Measurements from ENCODE around the gene CTNND1. TPM values are rescaled to one million over a fixed set of nuclear protein-coding genes. Genes with fewer than 3 reads are reported as not detected.
"Not testable (repeated sequence)": the region's sequence is repeated elsewhere in the genome, so short reads cannot be mapped to it uniquely, and the experiment has no call there.

Gene CTNND1
- total RNA-seq, result 98.3 and 99.4 TPM in 2 replicates
- 95.4 TPM for polyA plus RNA-seq (2012)

GRCh38 chr11:57761301-57762234 is at the start of gene CTNND1:
TSS of gene CTNND1 (plus strand) at chr11:57761802. CDS start at chr11:57791479, 29,677 bp downstream.
- peak; percentile 98 for DNase-seq (ENCODE audit: low read depth)

- peak; percentile 99 for DNase-seq (ENCODE audit: low read depth)
Observed at GRCh38 chr11:57712256-57713150, 49.1 kb upstream of the CTNND1 start, which contains the start of gene TMX2. TSS of gene TMX2 (plus strand) at chr11:57712593. CDS start at chr11:57712619, 26 bp downstream.

GRCh38 chr11:57713835-57714234 is 47.8 kb upstream of the CTNND1 start:
- no peak for DNase-seq (ENCODE audit: low read depth)

GRCh38 chr11:57716726-57717125 is 44.9 kb upstream of the CTNND1 start:
- DNase-seq (ENCODE audit: low read depth), result not testable (repeated sequence)

GRCh38 chr11:57727185-57727584 is 34.4 kb upstream of the CTNND1 start:
- no peak for DNase-seq (ENCODE audit: low read depth)

GRCh38 chr11:57728829-57729228 is 32.8 kb upstream of the CTNND1 start:
- DNase-seq (ENCODE audit: low read depth), result no peak

- DNase-seq (ENCODE audit: low read depth), result no peak
Observed at GRCh38 chr11:57729479-57729878, 32.1 kb upstream of the CTNND1 start.

- no peak for DNase-seq (ENCODE audit: low read depth)
Observed at GRCh38 chr11:57732661-57733060, 28.9 kb upstream of the CTNND1 start.

- no peak for DNase-seq (ENCODE audit: low read depth)
Observed at GRCh38 chr11:57735619-57736298, 25.8 kb upstream of the CTNND1 start.

- peak; percentile 98 for DNase-seq (ENCODE audit: low read depth)
Observed at GRCh38 chr11:57741132-57742086, 20.2 kb upstream of the CTNND1 start, which contains the start of gene SELENOH. TSS of gene SELENOH (plus strand) at chr11:57741491. CDS start at chr11:57741596, 105 bp downstream.

GRCh38 chr11:57742087-57742452 is 19.5 kb upstream of the CTNND1 start:
- no peak for DNase-seq (ENCODE audit: low read depth)

GRCh38 chr11:57744357-57744756 is 17.2 kb upstream of the CTNND1 start:
- no peak for DNase-seq (ENCODE audit: low read depth)

- DNase-seq (ENCODE audit: low read depth), result no peak
Observed at GRCh38 chr11:57745206-57745605, 16.4 kb upstream of the CTNND1 start.

GRCh38 chr11:57746920-57747319 is 14.7 kb upstream of the CTNND1 start:
- DNase-seq (ENCODE audit: low read depth), result no peak

- DNase-seq (ENCODE audit: low read depth), result no peak
Observed at GRCh38 chr11:57751176-57751575, 10.4 kb upstream of the CTNND1 start.

GRCh38 chr11:57751676-57752253 is 9.8 kb upstream of the CTNND1 start, which contains the start of gene BTBD18:
TSS of gene BTBD18 (minus strand) at chr11:57751819. CDS start at chr11:57751188, 631 bp downstream.
- DNase-seq (ENCODE audit: low read depth), result peak; percentile 58

- no peak for DNase-seq (ENCODE audit: low read depth)
Observed at GRCh38 chr11:57752954-57753353, 8.6 kb upstream of the CTNND1 start.

GRCh38 chr11:57758174-57758573 is 3.4 kb upstream of the CTNND1 start:
- DNase-seq (ENCODE audit: low read depth), result no peak

- DNase-seq (ENCODE audit: low read depth), result no peak
Observed at GRCh38 chr11:57762235-57762861, 746 bp downstream of the CTNND1 start.
